ENCODE data around the gene ANXA6. TPM values are rescaled to one million over a fixed set of nuclear protein-coding genes. Genes with fewer than 3 reads are reported as not detected.

The ANXA6 gene
- total and polyA plus RNA-seq, 2 donors from 2014 or later = 107 to 183 TPM

DNA sequence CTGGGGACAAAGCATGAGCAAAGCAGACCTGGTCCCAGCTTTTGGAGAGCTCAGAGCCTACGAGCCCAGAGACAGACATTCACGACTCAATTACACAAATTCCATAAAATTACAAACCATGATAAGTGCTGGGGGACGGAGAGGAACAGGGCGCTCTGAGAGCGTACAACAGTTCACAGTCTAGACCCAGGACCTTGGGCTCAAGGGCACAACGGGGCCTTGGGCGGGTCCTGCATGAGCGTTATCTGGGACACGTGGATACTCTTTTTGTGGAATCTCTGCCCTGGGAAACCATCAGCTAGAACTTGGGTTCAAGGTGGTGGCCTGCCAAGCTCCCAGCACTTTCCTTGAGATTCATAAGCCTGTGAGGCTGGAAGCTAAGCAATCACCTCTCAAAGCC, 9.4 kb upstream of the ANXA6 start:
- Histone ChIP-seq H3K9ac (ENCODE audit: low read length in 3 of 3) (no peak overlapping the region), H3K9me3 (ENCODE audit: control insufficient read depth in 2 of 3, insufficient read depth in 1 of 3, low read length in 3 of 3) (no peaks in the 10 kb centered on the region), H3K27me3 (ENCODE audit: control insufficient read depth, insufficient read depth, low read length) (no peaks in the 10 kb centered on the region), H3K36me3 (ENCODE audit: control insufficient read depth in 2 of 3, insufficient read depth in 3 of 3, low read length in 3 of 3) (no peaks in the 10 kb centered on the region), H3K27ac (ENCODE audit: low read depth in 2 of 2, low read length in 2 of 2) (no peak overlapping the region), H3K4me3 (ENCODE audit: low read length in 3 of 3) (no peak overlapping the region), H3K4me1 (ENCODE audit: control insufficient read depth in 2 of 3, insufficient read depth in 2 of 3, low read depth in 1 of 3, low read length in 3 of 3) (peaks cover 0 to 3% (median 0%) of the 10 kb centered on the region in 3 donors)
- DNase-seq (no peak), FAIRE-seq (no peak)
- TF ChIP-seq, protein P1, sequence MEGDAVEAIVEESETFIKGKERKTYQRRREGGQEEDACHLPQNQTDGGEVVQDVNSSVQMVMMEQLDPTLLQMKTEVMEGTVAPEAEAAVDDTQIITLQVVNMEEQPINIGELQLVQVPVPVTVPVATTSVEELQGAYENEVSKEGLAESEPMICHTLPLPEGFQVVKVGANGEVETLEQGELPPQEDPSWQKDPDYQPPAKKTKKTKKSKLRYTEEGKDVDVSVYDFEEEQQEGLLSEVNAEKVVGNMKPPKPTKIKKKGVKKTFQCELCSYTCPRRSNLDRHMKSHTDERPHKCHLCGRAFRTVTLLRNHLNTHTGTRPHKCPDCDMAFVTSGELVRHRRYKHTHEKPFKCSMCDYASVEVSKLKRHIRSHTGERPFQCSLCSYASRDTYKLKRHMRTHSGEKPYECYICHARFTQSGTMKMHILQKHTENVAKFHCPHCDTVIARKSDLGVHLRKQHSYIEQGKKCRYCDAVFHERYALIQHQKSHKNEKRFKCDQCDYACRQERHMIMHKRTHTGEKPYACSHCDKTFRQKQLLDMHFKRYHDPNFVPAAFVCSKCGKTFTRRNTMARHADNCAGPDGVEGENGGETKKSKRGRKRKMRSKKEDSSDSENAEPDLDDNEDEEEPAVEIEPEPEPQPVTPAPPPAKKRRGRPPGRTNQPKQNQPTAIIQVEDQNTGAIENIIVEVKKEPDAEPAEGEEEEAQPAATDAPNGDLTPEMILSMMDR (IDR thresholded peaks at IDR 0.05; ENCODE audit: borderline replicate concordance, extremely low read depth, insufficient read depth) = no peak
- intact Hi-C loops (cut with DNase I) = no loop called here

DNA sequence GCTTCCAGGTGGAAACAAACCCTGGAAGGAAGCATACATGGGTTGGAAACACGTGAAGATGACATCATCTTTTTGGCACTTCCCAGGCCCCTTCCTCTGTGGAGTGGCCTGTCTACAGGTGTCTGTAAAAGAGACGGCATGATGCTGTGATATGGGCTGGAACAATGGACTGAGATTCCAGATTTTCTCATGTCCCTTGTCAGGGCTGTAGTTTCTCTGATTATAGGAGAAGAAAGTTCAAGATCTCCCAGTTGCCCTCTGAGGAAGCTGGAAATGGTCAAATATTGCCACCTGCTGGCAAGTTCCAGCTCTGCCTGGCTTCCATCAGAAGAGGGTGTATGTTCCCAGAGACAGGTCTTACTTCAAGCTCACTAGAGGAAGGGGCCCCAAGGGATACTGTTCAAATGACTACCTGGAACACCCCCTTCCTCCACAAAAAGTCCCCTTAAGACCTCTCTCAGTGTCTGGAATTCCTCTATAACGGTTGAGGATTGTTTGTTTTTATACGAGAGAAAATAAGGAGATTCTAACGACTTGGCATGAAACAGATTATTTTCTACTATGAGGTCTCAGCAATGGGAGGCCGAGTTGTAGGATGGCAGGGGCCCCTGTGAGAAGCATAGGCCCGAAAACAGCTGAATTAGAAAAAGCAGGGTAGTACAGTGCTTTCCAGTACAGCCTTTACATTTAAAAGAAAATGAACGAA, 7.3 kb upstream of the ANXA6 start:
- FAIRE-seq = no peak
- H3K9me3 ChIP-seq (ENCODE audit: control insufficient read depth in 2 of 3, insufficient read depth in 1 of 3, low read length in 3 of 3) = no peaks in the 10 kb centered on the region
- intact Hi-C loops (cut with DNase I) = no loop called here
- no peak overlapping the region for H3K27ac ChIP-seq (ENCODE audit: low read depth in 2 of 2, low read length in 2 of 2)
- no peak overlapping the region for H3K4me3 ChIP-seq (ENCODE audit: low read length in 3 of 3)
- TF ChIP-seq, protein P1 (IDR thresholded peaks at IDR 0.05; ENCODE audit: borderline replicate concordance, extremely low read depth, insufficient read depth) = peak; percentile 96
- DNase-seq = peak in 4 of 5 donors; percentile 83 to 90 (median 88)
- H3K9ac ChIP-seq (ENCODE audit: low read length in 3 of 3) = no peak overlapping the region
- no peaks in the 10 kb centered on the region for H3K27me3 ChIP-seq (ENCODE audit: control insufficient read depth, insufficient read depth, low read length)
- H3K4me1 ChIP-seq (ENCODE audit: control insufficient read depth in 2 of 3, insufficient read depth in 2 of 3, low read depth in 1 of 3, low read length in 3 of 3) = peaks cover 0 to 3% (median 0%) of the 10 kb centered on the region in 3 donors
- no peaks in the 10 kb centered on the region for H3K36me3 ChIP-seq (ENCODE audit: control insufficient read depth in 2 of 3, insufficient read depth in 3 of 3, low read length in 3 of 3)

DNA sequence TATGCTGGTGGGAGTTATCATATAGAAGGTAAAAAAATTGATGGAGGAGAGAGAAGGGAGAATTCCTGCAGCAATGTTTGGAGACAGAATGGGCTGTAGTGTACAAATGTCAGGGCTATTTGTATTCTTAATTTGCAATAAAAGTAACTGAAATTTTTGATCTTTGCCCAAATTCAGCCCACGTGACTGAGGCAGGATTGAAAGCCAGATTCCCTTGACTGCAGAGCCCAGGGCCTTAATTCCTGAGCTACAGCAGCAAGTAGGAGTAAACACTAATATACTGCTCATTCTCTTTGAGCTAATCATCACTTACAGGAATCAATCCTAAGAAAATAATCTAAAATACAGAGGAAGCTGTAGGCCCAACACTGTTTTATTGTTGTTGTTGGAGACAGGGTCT, 5.2 kb upstream of the ANXA6 start:
- FAIRE-seq (no peak), DNase-seq (no peak)
- Histone ChIP-seq H3K9ac (ENCODE audit: low read length in 3 of 3) (no peak overlapping the region), H3K27ac (ENCODE audit: low read depth in 2 of 2, low read length in 2 of 2) (no peak overlapping the region), H3K4me1 (ENCODE audit: control insufficient read depth in 2 of 3, insufficient read depth in 2 of 3, low read depth in 1 of 3, low read length in 3 of 3) (peaks cover 0 to 4% (median 3%) of the 10 kb centered on the region in 3 donors), H3K36me3 (ENCODE audit: control insufficient read depth in 2 of 3, insufficient read depth in 3 of 3, low read length in 3 of 3) (no peaks in the 10 kb centered on the region), H3K4me3 (ENCODE audit: low read length in 3 of 3) (no peak overlapping the region), H3K27me3 (ENCODE audit: control insufficient read depth, insufficient read depth, low read length) (no peaks in the 10 kb centered on the region), H3K9me3 (ENCODE audit: control insufficient read depth in 2 of 3, insufficient read depth in 1 of 3, low read length in 3 of 3) (no peaks in the 10 kb centered on the region)
- TF ChIP-seq, protein P1 (IDR thresholded peaks at IDR 0.05; ENCODE audit: borderline replicate concordance, extremely low read depth, insufficient read depth) = no peak
- intact Hi-C loops (cut with DNase I) = no loop called here

Measured in kidney (tissue), 14 donors.